Fibroblast of the aortic adventitia (primary cell): ENCODE data around the gene KCNH1. TPM values are rescaled to one million over a fixed set of nuclear protein-coding genes. Genes with fewer than 3 reads are reported as not detected.

Experiments
- DNase-seq: peaks from one replicate; pipeline ENCODE4 v3.0.0-alpha.2; 2010; ENCODE audit warnings: low read depth
- H3K4me3 ChIP-seq: 2 replicates; pipeline ENCODE4 v1.5.1; 2011; ENCODE audit warnings: low read depth, mild to moderate bottlenecking, control low read depth, low read length, moderate library complexity
- CTCF ChIP-seq: IDR thresholded peaks from 2 replicates; pipeline ENCODE4 v1.5.1; 2011; ENCODE audit warnings: mild to moderate bottlenecking, low read length, control low read depth, inconsistent platforms; ENCODE audit not compliant: insufficient read depth
- total RNA-seq: library from RNA; depleted of rRNA; stranded (reverse); fragments of >200 nt; gene quantifications from 2 replicates; pipeline ENCODE4 v1.2.3, GENCODE V29; 2012; ENCODE audit warnings: low replicate concordance

Gene KCNH1
- total RNA-seq, 1 donor: not detected

GRCh38 chr1:210757677-210758076 is 376.3 kb downstream of the KCNH1 start:
- H3K4me3 ChIP-seq: no peak overlapping the region
- TF ChIP-seq CTCF: no peak
- DNase-seq: no peak

GRCh38 chr1:210755991-210756659 is 377.8 kb downstream of the KCNH1 start:
- no peak for TF ChIP-seq CTCF
- no peak for DNase-seq
- H3K4me3 ChIP-seq: no peak overlapping the region

- no peak overlapping the region for H3K4me3 ChIP-seq
- TF ChIP-seq CTCF: no peak
- no peak for DNase-seq
These were observed 378.9 kb downstream of the KCNH1 start for GRCh38 chr1:210754878-210755665.

GRCh38 chr1:210751911-210752310 is 382.0 kb downstream of the KCNH1 start:
- DNase-seq: no peak
- no peak for TF ChIP-seq CTCF

GRCh38 chr1:210750468-210750867 is 383.5 kb downstream of the KCNH1 start:
- H3K4me3 ChIP-seq: no peak overlapping the region
- no peak for TF ChIP-seq CTCF
- no peak for DNase-seq

More at GRCh38 chr1:210751911-210752310, 382.0 kb downstream of the KCNH1 start:
- H3K4me3 ChIP-seq: no peak overlapping the region

GRCh38 chr1:210748796-210749195 is 385.2 kb downstream of the KCNH1 start:
- H3K4me3 ChIP-seq: no peak overlapping the region
- DNase-seq: no peak
- no peak for TF ChIP-seq CTCF
